DND-41 (cell line): Measurements from ENCODE around the gene MYB.

Experiments used
- ATAC-seq: fragments of 200-7000 bp; cut with Tn5 transposase; 3 replicates; pipeline ENCODE4 v1.9.1; 2021; ENCODE audit warnings: low read depth; ENCODE audit not compliant: insufficient read depth
- DNase-seq: peaks from one replicate; pipeline ENCODE4 v3.0.0-alpha.2; 2020
- H2AFZ ChIP-seq: 2 replicates; pipeline ENCODE4 v1.6.0; 2012; ENCODE audit warnings: low read depth, low read length
- H3K27ac ChIP-seq: 2 replicates; pipeline ENCODE4 v1.5.1; 2012; ENCODE audit warnings: low read length, inconsistent platforms
- H3K27me3 ChIP-seq: fragments of 200-600 bp; sonication (generic); 2 replicates; pipeline ENCODE4 v1.6.0; 2012; ENCODE audit warnings: low read length, mild to moderate bottlenecking, inconsistent platforms; ENCODE audit not compliant: insufficient read depth, poor library complexity
- H3K36me3 ChIP-seq: 2 replicates; pipeline ENCODE4 v1.5.1; 2012; ENCODE audit warnings: low read length, inconsistent platforms; ENCODE audit not compliant: insufficient read depth
- H3K4me1 ChIP-seq: 2 replicates; pipeline ENCODE4 v1.5.1; 2012; ENCODE audit warnings: mild to moderate bottlenecking, low read length; ENCODE audit not compliant: insufficient read depth
- H3K4me2 ChIP-seq: 2 replicates; pipeline ENCODE4 v1.6.0; 2012; ENCODE audit warnings: mild to moderate bottlenecking, moderate library complexity, low read length, inconsistent platforms; ENCODE audit not compliant: insufficient read depth
- H3K4me3 ChIP-seq, 2 experiments: fragments of 200-600 bp in 1 of 2; shearing (Covaris generic) in 1 of 2; 2 replicates each; pipeline ENCODE4 v1.5.1; 2012 to 2016; ENCODE audit warnings: inconsistent platforms in 2 of 2, low read length in 2 of 2, mild to moderate bottlenecking in 2 of 2, low read depth in 1 of 2, moderate library complexity in 1 of 2
- H3K79me2 ChIP-seq: 2 replicates; pipeline ENCODE4 v1.6.0; 2012; ENCODE audit warnings: low read length, inconsistent platforms; ENCODE audit not compliant: insufficient read depth
- H3K9ac ChIP-seq: 2 replicates; pipeline ENCODE4 v1.6.0; 2012; ENCODE audit warnings: low read depth, mild to moderate bottlenecking, inconsistent platforms, low read length, moderate library complexity
- H3K9me3 ChIP-seq: 2 replicates; pipeline ENCODE4 v1.5.1; 2012; ENCODE audit warnings: low read length, moderate library complexity, mild to moderate bottlenecking, inconsistent platforms; ENCODE audit not compliant: insufficient read depth, severe bottlenecking
- H4K20me1 ChIP-seq: 2 replicates; pipeline ENCODE4 v1.6.0; 2012; ENCODE audit warnings: low read length; ENCODE audit not compliant: insufficient read depth
- EZH2 ChIP-seq: IDR thresholded peaks from 3 replicates; pipeline ENCODE4 v1.6.1; 2012; ENCODE audit warnings: borderline replicate concordance, low read depth, mild to moderate bottlenecking, moderate library complexity, low read length, inconsistent platforms; ENCODE audit not compliant: severe bottlenecking
- TF ChIP-seq, protein P1 (sequence below): IDR thresholded peaks from 2 replicates; pipeline ENCODE4 v1.5.1; 2012; ENCODE audit warnings: borderline replicate concordance, low read length, moderate library complexity, mild to moderate bottlenecking; ENCODE audit not compliant: poor library complexity, severe bottlenecking; ENCODE audit errors: extremely low read depth

Gene MYB

DNA sequence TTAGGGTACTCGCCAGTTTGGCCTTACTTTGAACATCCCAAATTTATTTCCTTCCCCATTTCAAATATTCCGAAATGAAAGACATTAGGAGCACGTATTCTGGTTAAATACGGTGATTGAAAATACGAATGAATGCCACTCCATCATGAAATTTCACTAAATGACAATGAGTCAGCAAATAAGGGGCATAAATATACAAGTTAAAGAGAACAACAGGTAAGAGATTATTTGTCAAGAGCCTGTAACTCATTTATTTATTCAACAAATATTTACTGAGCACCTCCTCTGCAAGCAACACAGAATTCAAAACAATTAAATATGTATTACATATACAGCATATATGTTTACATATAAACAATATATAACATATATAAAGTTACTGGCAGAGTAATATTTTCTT, 44.8 kb downstream of the MYB start:
- Histone ChIP-seq H4K20me1 (no peaks in the 10 kb centered on the region), H2AFZ (no peak overlapping the region), H3K27ac (no peak overlapping the region), H3K79me2 (no peaks in the 10 kb centered on the region), H3K4me3 (no peak overlapping the region), H3K9me3 (no peaks in the 10 kb centered on the region), H3K9ac (no peak overlapping the region), H3K4me1 (peaks cover 4% of the 10 kb centered on the region; the same call in 1 of the 2 replicates), H3K36me3 (peaks cover 13% of the 10 kb centered on the region; the same call in 1 of the 2 replicates), H3K4me2 (no peak overlapping the region), H3K27me3 (no peaks in the 10 kb centered on the region)
- no peak for TF ChIP-seq EZH2
- TF ChIP-seq, protein P1, sequence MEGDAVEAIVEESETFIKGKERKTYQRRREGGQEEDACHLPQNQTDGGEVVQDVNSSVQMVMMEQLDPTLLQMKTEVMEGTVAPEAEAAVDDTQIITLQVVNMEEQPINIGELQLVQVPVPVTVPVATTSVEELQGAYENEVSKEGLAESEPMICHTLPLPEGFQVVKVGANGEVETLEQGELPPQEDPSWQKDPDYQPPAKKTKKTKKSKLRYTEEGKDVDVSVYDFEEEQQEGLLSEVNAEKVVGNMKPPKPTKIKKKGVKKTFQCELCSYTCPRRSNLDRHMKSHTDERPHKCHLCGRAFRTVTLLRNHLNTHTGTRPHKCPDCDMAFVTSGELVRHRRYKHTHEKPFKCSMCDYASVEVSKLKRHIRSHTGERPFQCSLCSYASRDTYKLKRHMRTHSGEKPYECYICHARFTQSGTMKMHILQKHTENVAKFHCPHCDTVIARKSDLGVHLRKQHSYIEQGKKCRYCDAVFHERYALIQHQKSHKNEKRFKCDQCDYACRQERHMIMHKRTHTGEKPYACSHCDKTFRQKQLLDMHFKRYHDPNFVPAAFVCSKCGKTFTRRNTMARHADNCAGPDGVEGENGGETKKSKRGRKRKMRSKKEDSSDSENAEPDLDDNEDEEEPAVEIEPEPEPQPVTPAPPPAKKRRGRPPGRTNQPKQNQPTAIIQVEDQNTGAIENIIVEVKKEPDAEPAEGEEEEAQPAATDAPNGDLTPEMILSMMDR = no peak
- DNase-seq = no peak
- no peak for ATAC-seq

DNA sequence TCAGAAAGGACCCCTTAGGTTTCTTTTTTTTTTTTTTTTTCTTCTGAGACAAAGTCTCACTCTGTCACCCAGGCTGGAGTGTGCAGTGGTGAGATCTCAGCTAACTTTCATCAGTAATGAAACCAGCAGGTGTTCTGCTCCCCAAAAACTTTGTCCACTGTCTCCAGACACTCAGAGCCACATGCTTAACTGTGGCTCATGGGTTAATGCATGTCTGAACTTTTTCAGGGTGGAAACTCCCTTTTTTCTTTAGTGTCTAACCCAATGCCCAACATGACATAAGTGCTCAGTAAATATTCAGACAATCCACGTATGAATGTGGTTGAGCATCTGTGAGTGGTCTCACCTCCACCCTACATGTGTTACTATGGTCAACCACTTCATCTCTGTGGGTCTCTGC, 45.4 kb downstream of the MYB start:
- Histone ChIP-seq H3K27me3 (no peaks in the 10 kb centered on the region), H3K27ac (0 out of 2 replicates have a peak overlapping the region, but pooled peaks have one; percentile 11), H2AFZ (no peak overlapping the region), H3K4me1 (peaks cover 10% of the 10 kb centered on the region), H3K36me3 (peaks cover 12% of the 10 kb centered on the region; the same call in 1 of the 2 replicates), H3K4me2 (no peak overlapping the region), H4K20me1 (no peaks in the 10 kb centered on the region), H3K4me3 (no peak overlapping the region), H3K9ac (no peak overlapping the region), H3K79me2 (no peaks in the 10 kb centered on the region), H3K9me3 (no peaks in the 10 kb centered on the region)
- peak; percentile 19; the same call in 1 of the 3 replicates for ATAC-seq
- no peak for DNase-seq
- TF ChIP-seq, protein P1 = no peak
- TF ChIP-seq EZH2 = no peak

DNA sequence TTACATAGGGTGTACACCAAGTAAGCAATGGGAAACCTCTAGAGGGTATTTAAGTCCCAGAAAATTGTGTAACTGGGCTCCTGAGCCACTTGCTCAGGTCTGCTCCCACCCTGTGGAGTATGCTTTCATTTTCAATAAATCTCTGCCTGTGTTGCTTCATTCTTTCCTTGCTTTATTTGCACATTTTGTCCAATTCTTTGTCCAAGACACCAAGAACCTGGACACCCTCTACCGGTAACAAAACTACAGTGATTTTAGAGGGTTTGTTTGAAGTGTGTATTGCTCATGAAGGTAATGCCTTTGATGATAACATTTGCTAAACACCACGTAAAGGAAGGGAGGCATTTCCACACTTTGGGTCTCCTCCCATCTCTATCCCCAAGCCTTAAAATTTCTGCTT, 46.2 kb downstream of the MYB start:
- Histone ChIP-seq H3K27ac (no peak overlapping the region), H3K4me1 (peaks cover 16% of the 10 kb centered on the region), H3K36me3 (peaks cover 5% of the 10 kb centered on the region; the same call in 1 of the 2 replicates), H2AFZ (no peak overlapping the region), H3K9me3 (no peaks in the 10 kb centered on the region), H4K20me1 (no peaks in the 10 kb centered on the region), H3K9ac (no peak overlapping the region), H3K79me2 (no peaks in the 10 kb centered on the region), H3K4me2 (no peak overlapping the region), H3K27me3 (no peaks in the 10 kb centered on the region), H3K4me3 (no peak overlapping the region)
- no peak for DNase-seq
- ATAC-seq = no peak
- TF ChIP-seq EZH2 = no peak
- TF ChIP-seq, protein P1 = no peak

DNA sequence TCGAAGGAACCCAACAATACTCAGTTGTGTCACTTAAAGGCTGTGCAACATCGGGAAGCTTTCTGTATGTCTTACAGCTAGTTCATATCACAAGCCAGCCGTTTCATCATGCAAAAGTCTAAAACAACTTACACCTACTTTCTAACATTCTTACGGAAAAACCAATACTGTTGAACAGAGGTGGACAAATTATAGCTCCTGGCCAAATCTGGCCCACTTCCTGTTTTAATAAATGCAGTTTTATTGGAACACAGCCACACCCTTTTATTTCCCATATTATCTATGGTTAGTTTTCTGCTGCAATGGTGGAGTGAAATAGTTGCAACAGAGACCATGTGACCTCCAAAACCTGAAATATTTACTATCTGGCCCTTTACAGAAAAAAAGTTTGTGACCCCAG, 46.6 kb downstream of the MYB start:
- TF ChIP-seq, protein P1 = no peak
- no peak for TF ChIP-seq EZH2
- Histone ChIP-seq H3K27ac (no peak overlapping the region), H3K79me2 (no peaks in the 10 kb centered on the region), H3K27me3 (no peaks in the 10 kb centered on the region), H4K20me1 (no peaks in the 10 kb centered on the region), H3K9ac (no peak overlapping the region), H2AFZ (no peak overlapping the region), H3K4me3 (no peak overlapping the region), H3K36me3 (peaks cover 1% of the 10 kb centered on the region; the same call in 1 of the 2 replicates), H3K9me3 (no peaks in the 10 kb centered on the region), H3K4me2 (no peak overlapping the region), H3K4me1 (peaks cover 17% of the 10 kb centered on the region)
- no peak for DNase-seq
- ATAC-seq = no peak
